Measurements from ENCODE around the gene BCAP31.
"Not testable (repeated sequence)": the region's sequence is repeated elsewhere in the genome, so short reads cannot be mapped to it uniquely, and the experiment has no call there.

The BCAP31 gene

GRCh38 chrX:153731845-153732215 is 7.6 kb upstream of the BCAP31 start:
- TF ChIP-seq CTCF (conservative IDR thresholded peaks at IDR 0.05): no peak

DNA sequence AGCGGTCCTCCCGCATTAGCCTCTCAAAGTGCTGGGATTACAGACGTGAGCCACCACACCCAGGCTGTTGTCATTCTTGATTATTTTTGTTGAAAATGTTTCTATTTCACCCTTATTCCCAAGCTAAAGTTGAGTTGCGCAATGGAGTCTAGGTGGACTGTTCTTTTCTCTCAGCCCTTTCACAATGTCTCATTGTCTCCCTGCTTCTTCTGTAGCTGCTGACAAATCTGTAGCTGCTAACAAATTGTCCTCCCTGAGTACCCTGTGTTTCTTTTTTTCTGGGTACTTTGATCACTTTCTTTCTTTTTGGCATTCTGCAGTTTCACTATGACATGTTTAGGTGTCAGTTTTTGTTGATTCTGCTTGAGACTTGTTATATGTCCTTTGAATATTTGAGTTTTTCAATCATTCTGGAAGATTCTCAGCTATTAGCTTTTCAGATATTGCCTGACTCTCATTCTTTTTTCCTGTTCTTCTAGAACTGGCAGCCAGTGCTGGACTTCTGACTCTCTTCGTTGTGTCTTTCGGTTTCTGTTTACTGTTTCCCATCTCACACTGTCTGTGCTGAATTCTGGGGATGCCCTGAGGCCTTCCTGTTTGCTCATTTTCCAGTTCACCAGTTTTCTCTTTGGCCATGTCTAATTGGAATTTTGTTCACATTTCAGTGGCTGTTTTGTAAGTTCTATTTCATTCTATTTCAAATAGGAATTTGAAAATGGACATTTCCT is 7.1 kb upstream of the BCAP31 start:
- no peak for TF ChIP-seq CTCF (conservative IDR thresholded peaks at IDR 0.05)
- H3K27ac ChIP-seq: no peak overlapping the region

More at GRCh38 chrX:153731845-153732215, 7.6 kb upstream of the BCAP31 start:
- no peak overlapping the region for H3K27ac ChIP-seq

DNA sequence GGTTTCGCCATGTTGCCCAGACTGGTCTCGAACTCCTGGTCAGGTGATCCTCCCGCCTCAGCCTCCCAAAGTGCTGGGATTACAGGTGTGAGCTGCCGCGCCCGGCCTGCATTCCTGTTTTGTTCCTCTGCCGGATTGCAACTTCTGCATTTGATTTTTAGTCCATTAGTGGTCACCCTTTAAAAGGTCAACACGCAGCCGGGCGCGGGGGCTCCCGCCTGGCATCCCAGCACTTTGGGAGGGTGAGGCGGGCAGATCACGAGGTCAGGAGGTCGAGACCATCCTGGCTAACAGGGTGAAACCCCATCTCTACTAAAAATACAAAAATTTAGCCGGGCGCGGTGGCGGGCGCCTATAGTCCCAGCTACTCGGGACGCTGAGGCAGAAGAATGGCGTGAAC is 5.9 kb upstream of the BCAP31 start:
- H3K27ac ChIP-seq: not testable (repeated sequence)

GRCh38 chrX:153728951-153729631 is 4.9 kb upstream of the BCAP31 start:
- no peak overlapping the region for H3K27ac ChIP-seq
- TF ChIP-seq CTCF (conservative IDR thresholded peaks at IDR 0.05): no peak

GRCh38 chrX:153728095-153728494 is 3.9 kb upstream of the BCAP31 start:
- no peak for TF ChIP-seq CTCF (conservative IDR thresholded peaks at IDR 0.05)
- H3K27ac ChIP-seq: peak overlapping the region; percentile 89

DNA sequence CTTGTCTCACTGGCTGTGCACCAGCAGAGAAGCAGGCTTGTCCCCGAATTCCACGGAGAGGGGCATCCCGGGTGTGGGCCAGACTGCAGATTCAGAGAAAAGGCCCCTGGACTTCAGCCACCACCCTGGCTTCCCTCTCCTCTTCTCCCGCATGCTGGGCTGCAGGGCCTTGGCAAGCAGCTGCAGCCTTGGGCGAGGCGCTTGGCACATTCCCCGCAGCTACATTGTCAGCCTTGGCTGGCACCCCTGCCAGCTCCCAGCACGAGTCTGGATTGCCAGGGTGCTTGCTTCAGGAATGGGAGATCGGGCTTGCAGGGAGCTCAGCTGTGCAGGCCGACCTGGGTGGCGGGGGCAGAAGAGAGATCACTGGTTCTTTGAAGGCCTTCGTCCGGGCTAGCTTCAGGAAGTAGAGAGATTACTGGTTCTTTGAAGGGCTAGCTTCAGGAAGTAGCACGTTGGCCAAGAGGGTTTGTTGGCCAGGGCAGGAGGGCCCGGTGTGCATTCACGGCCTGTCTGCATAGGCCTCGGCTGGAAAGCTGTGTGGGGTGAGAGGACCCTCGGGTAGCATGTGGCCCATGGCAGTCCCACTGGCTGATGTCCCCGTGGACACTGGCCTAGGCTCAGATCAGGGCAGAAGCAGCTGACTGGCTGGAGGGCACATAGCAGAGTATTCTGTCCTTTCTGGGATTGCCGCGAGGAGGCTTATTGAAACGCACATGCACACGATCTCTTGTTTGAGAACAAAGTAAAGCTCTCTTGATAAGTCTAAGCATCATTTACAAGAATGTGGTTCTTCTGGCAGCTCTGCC is 3.1 kb upstream of the BCAP31 start:
- TF ChIP-seq CTCF (conservative IDR thresholded peaks at IDR 0.05): no peak
- peak overlapping the region; percentile 89 for H3K27ac ChIP-seq

- H3K27ac ChIP-seq: peak overlapping the region; percentile 89
- TF ChIP-seq CTCF (conservative IDR thresholded peaks at IDR 0.05): no peak
Measured at GRCh38 chrX:153726286-153727122, 2.3 kb upstream of the BCAP31 start.
